Aorta (tissue), 5 donors: Measurements from ENCODE around the gene KLK8. TPM values are rescaled to one million over a fixed set of nuclear protein-coding genes. Genes with fewer than 3 reads are reported as not detected.
A peak's percentile ranks its signal among the peaks of the same experiment; 100 is the strongest.
"Not testable (repeated sequence)": the region's sequence is repeated elsewhere in the genome, so short reads cannot be mapped to it uniquely, and the experiment has no call there.

Experiments
- ATAC-seq: fragments of 200-7000 bp; cut with Tn5 transposase; one replicate; pipeline ENCODE4 v1.9.1; 2022; ENCODE audit warnings: moderate library complexity; ENCODE audit not compliant: low FRiP score
- DNase-seq, 2 donors: peaks; one replicate each; pipeline ENCODE4 v3.0.0-alpha.2; 2020
- H3K27ac ChIP-seq, 2 donors: one replicate each; pipeline ENCODE4 v1.5.1; 2013; ENCODE audit warnings: low read length in 2 of 2, mild to moderate bottlenecking in 2 of 2, moderate library complexity in 2 of 2, control low read depth in 1 of 2, inconsistent platforms in 1 of 2, low read depth in 1 of 2
- H3K27me3 ChIP-seq, 2 donors: one replicate each; pipeline ENCODE4 v1.6.1; 2013; ENCODE audit warnings: control low read depth in 1 of 2, low read length in 1 of 2, mild to moderate bottlenecking in 1 of 2, moderate library complexity in 1 of 2; ENCODE audit not compliant: insufficient read depth in 2 of 2, control insufficient read depth in 1 of 2
- H3K36me3 ChIP-seq, 2 donors: one replicate each; pipeline ENCODE4 v1.6.1; 2013; ENCODE audit warnings: control low read depth in 1 of 2, low read length in 1 of 2, mild to moderate bottlenecking in 1 of 2; ENCODE audit not compliant: insufficient read depth in 2 of 2, control insufficient read depth in 1 of 2
- H3K4me1 ChIP-seq, 2 donors: one replicate each; pipeline ENCODE4 v1.6.1; 2013; ENCODE audit warnings: low read length in 2 of 2, control low read depth in 1 of 2, mild to moderate bottlenecking in 1 of 2, moderate library complexity in 1 of 2; ENCODE audit not compliant: insufficient read depth in 2 of 2, control insufficient read depth in 1 of 2
- H3K4me3 ChIP-seq, 2 donors: one replicate each; pipeline ENCODE4 v1.5.1; 2013; ENCODE audit warnings: low read length in 2 of 2, control low read depth in 1 of 2, mild to moderate bottlenecking in 1 of 2
- H3K9me3 ChIP-seq: one replicate; pipeline ENCODE4 v1.6.1; 2013; ENCODE audit warnings: mild to moderate bottlenecking, low read length; ENCODE audit not compliant: control insufficient read depth
- WGBS, 2 donors: extraction: QIAGEN DNeasy Blood & Tissue Kit; methylation state at CpG; one replicate each; pipeline ENCODE4 v1.1.7; 2013; 5-methylcytosine and 5-hydroxymethylcytosine counted together
- intact Hi-C, 2 donors: fragments of 100-400 bp; cut with DNase I; formaldehyde crosslinking; loops; one replicate each; pipeline versions ENCODE4 v1.14.2 to v1.15.0; 2022
- polyA plus RNA-seq, 2 donors: library from polyadenylated mRNA; stranded (reverse); fragments of 200-250 nt; gene quantifications; one replicate each; pipeline ENCODE4 v1.2.3, GENCODE V29; 2013
- total RNA-seq, 2 donors: library from RNA; stranded (reverse); fragmentation: NEBNext Ultra II Directional; extraction: Animal tissue kit (Norgen Biotek cat#: 25700); gene quantifications; one replicate each; pipeline ENCODE4 v1.2.1, GENCODE V29; 2021
- donor health status: healthy with polysubstance abuse.
- donor health status: Bipolar disorder and iron deficiency.
- donor health status: DM: no; HTN: no; CAD: no.
- donor health status: DM: no; HTN: no; CAD: no.
- donor health status: DM: yes; HTN: yes; CAD: no.

Gene KLK8
- total and polyA plus RNA-seq, 4 donors, result not detected

GRCh38 chr19:51000981-51001380 is 423 bp downstream of the KLK8 start:
- H3K4me1 ChIP-seq, result no peaks in the 10 kb centered on the region
- no peaks in the 10 kb centered on the region for H3K9me3 ChIP-seq
- no peaks in the 10 kb centered on the region for H3K36me3 ChIP-seq
- H3K4me3 ChIP-seq, result no peak overlapping the region
- intact Hi-C loops, result no loop called here
- H3K27me3 ChIP-seq, result peaks cover 0 to 2% of the 10 kb centered on the region in 2 donors
- 29 to 34% methylated on average over 16 of the region's 16 CpGs for WGBS, 2 donors
- no peak overlapping the region for H3K27ac ChIP-seq
- DNase-seq (no peak), ATAC-seq (no peak)

- H3K36me3 ChIP-seq, result no peaks in the 10 kb centered on the region
- H3K4me3 ChIP-seq, result no peak overlapping the region
- intact Hi-C loops, result no loop called here
- no peak overlapping the region for H3K27ac ChIP-seq
- 86% methylated on average over 10 of the region's 10 CpGs for WGBS, 2 donors
- no peaks in the 10 kb centered on the region for H3K4me1 ChIP-seq
- peaks cover 0 to 2% of the 10 kb centered on the region in 2 donors for H3K27me3 ChIP-seq
- ATAC-seq (no peak), DNase-seq (peak in 1 of 2 donors; percentile 50)
- H3K9me3 ChIP-seq, result no peaks in the 10 kb centered on the region
These were observed 978 bp downstream of the KLK8 start for GRCh38 chr19:51000426-51000825.

GRCh38 chr19:50998686-50999085 is 2.7 kb downstream of the KLK8 start:
- intact Hi-C loops, result no loop called here
- WGBS, 2 donors, result 80 to 83% methylated on average over 4 of the region's 4 CpGs

GRCh38 chr19:50998061-50998460 is 3.3 kb downstream of the KLK8 start:
- Histone ChIP-seq H3K4me1 (no peaks in the 10 kb centered on the region), H3K27me3 (peaks cover 0 to 2% of the 10 kb centered on the region in 2 donors), H3K4me3 (no peak overlapping the region), H3K27ac (no peak overlapping the region), H3K36me3 (no peaks in the 10 kb centered on the region), H3K9me3 (no peaks in the 10 kb centered on the region)
- intact Hi-C loops, result no loop called here
- no peak for DNase-seq
- WGBS, 2 donors, result 65 to 74% methylated on average over 5 of the region's 5 CpGs
- ATAC-seq, result no peak

More at GRCh38 chr19:50998686-50999085, 2.7 kb downstream of the KLK8 start:
- H3K4me3 ChIP-seq, result no peak overlapping the region
- peak in 1 of 2 donors; percentile 21 for DNase-seq
- no peaks in the 10 kb centered on the region for H3K4me1 ChIP-seq
- H3K27me3 ChIP-seq, result peaks cover 0 to 2% of the 10 kb centered on the region in 2 donors
- no peaks in the 10 kb centered on the region for H3K36me3 ChIP-seq
- H3K9me3 ChIP-seq, result no peaks in the 10 kb centered on the region
- ATAC-seq, result no peak
- no peak overlapping the region for H3K27ac ChIP-seq

DNA sequence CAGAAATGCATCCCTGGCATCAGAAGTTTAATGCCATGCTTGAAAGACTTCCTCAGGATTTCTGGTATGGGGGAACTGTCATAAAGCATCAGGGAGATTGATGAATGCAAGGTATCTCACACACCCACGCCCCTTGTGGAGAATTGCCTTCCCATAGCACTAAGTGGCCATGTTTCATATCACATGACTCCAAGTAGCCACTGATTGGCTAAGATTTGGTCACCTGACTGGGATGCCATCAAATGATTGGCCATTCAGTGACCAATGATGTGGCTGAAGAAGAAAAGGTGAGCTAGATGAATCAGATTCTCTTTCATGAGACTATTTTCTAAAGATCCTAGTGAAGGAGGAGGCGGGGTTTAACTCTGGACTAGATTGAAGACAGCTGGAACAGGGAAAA is 7.3 kb downstream of the KLK8 start:
- no peak for ATAC-seq
- no peaks in the 10 kb centered on the region for H3K9me3 ChIP-seq
- DNase-seq, result no peak
- no peaks in the 10 kb centered on the region for H3K27me3 ChIP-seq
- WGBS, 2 donors, result 73 to 74% methylated on average over 2 of the region's 2 CpGs
- no peak overlapping the region for H3K4me3 ChIP-seq
- intact Hi-C loops, result no loop called here
- H3K4me1 ChIP-seq, result no peaks in the 10 kb centered on the region
- H3K36me3 ChIP-seq, result no peaks in the 10 kb centered on the region
- no peak overlapping the region for H3K27ac ChIP-seq

DNA sequence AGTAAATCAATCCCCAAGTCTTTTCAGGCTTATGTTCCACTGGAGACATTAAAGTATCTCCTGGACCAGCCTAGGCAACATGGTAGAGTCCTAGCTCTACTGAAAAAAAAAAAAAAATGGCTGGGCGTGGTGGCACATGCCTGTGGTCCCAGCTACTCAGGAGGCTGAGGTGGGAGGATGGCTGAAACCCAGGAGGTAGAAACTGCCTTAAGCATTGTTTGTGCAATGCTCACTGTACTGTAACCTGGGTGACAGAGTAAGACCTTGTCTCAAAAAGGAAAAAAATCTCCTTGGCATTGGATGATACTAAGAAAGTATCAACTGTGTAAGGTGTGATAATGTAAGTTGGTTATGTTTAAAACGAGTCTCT is 8.8 kb downstream of the KLK8 start:
- no peak for ATAC-seq
- DNase-seq, result no peak
- no peak overlapping the region for H3K27ac ChIP-seq
- intact Hi-C loops, result no loop called here
- no peak overlapping the region for H3K4me3 ChIP-seq
- 71 to 73% methylated on average over 2 of the region's 2 CpGs for WGBS, 2 donors
- H3K36me3 ChIP-seq, result no peaks in the 10 kb centered on the region
- no peaks in the 10 kb centered on the region for H3K27me3 ChIP-seq
- H3K4me1 ChIP-seq, result no peaks in the 10 kb centered on the region
- H3K9me3 ChIP-seq, result no peaks in the 10 kb centered on the region

DNA sequence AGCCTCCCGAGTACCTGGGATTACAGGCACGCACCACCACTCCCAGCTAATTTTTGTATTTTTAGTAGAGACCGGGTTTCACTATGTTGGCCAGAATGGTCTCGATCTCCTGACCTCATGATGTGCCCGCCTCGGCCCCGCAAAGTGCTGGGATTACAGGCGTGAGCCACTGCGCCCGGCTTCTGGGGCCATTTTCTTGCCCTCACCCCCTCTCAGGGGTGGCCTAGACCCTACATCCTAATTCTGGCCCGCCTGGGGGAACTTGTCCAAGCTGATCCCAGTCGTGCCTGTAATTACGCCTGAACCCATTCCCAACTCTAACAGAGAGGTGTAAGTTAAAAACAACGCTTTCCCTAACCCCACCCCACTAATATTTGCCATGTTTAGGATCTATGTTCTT is 17.0 kb downstream of the KLK8 start:
- H3K9me3 ChIP-seq, H3K27me3 ChIP-seq, H3K4me3 ChIP-seq, intact Hi-C loops, H3K36me3 ChIP-seq, DNase-seq, H3K4me1 ChIP-seq, H3K27ac ChIP-seq, ATAC-seq: not testable (repeated sequence)
- 82 to 84% methylated on average over 14 of the region's 14 CpGs for WGBS, 2 donors

GRCh38 chr19:50983625-50984292 is 17.6 kb downstream of the KLK8 start, which contains the start of gene KLK7:
TSS of gene KLK7 (minus strand) at chr19:50983917. CDS start at chr19:50982399, 1,518 bp downstream.
- Histone ChIP-seq H3K27me3 (no peaks in the 10 kb centered on the region), H3K4me1 (no peaks in the 10 kb centered on the region), H3K4me3 (no peak within 1 kb of the TSS), H3K27ac (no peak within 1 kb of the TSS), H3K36me3 (no peaks in the 10 kb centered on the region), H3K9me3 (no peaks in the 10 kb centered on the region)
- DNase-seq, result no peak
- 6 to 21% methylated on average over 27 to 28 of the region's 28 CpGs for WGBS, 2 donors
- intact Hi-C loops, result no loop called here
- ATAC-seq, result no peak

DNA sequence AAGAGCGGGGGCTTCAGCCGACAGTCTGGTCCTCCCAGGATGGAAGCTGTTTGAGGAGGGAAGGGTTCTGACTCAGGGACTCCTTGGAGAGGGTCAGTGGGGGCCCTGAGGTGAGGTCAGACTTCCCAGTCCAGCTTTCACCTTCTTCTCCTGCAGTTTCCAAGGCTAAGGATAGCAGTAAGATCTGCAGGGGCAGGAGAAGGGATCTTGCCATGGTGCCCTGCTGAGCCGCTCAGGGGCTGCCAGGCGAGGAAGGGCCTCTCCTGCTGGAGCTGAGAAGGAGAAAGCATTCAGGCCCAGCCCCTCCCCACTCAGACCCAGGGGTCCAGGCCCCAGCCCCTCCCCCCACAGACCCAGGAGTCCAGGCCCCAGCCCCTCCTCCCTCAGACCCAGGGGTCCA is 19.2 kb downstream of the KLK8 start:
- H3K27me3 ChIP-seq, result no peaks in the 10 kb centered on the region
- no peak for DNase-seq
- no peak overlapping the region for H3K27ac ChIP-seq
- intact Hi-C loops, result no loop called here
- WGBS, 2 donors, result 60 to 65% methylated on average over 3 to 4 of the region's 4 CpGs
- H3K4me3 ChIP-seq, result no peak overlapping the region
- no peaks in the 10 kb centered on the region for H3K36me3 ChIP-seq
- H3K4me1 ChIP-seq, result no peaks in the 10 kb centered on the region
- H3K9me3 ChIP-seq, result no peaks in the 10 kb centered on the region
- no peak for ATAC-seq
